HG03159 (cell line): ENCODE data around the gene NUDT14.

ENCODE experiments used
- ATAC-seq: cut with Tn5 transposase; IDR thresholded peaks from one replicate; pipeline ENCODE4 v1.9.1; 2021; ENCODE audit warnings: mild to moderate bottlenecking, moderate library complexity; ENCODE audit not compliant: unreplicated experiment

Gene NUDT14

DNA sequence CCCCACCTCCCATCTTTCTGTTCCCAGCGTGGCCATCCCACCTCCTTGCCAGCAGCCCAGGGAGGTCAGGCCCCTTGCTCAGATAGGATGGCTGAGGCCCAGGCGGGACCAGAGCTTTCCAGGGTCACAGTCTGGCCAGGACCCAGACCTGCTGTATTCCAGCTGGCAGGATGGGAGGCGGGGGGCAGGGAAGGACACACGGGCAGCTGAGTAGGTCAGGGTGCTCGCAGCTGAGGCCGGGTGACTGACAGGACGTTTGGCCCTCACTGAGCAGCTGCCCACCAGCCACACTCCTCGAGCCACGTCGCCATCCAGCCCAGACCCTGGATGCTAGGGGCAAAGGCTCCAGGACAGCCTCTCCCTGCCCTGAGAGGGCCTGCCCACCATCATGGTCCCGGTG, 4.0 kb downstream of the NUDT14 start:
- ATAC-seq: no peak

DNA sequence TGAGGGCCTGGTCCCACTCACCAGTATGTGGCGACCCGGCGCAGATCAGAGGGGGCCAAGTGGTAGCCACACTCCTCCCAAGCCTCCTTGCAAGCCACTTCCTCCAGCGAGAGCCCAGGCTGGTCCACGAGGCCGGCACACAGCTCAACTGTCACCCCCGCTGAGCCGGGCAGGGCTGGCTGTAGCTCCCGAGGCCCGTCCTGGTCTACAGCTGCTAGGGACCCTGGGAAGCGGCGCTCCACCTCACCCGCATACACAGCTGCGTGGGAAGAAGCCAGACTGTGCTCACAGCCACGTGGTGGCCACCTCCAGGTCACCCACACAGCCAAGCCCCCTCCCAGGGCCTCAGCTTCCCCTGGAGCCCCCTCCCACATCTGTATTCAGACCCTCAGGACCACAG, 4.6 kb downstream of the NUDT14 start:
- no peak for ATAC-seq

DNA sequence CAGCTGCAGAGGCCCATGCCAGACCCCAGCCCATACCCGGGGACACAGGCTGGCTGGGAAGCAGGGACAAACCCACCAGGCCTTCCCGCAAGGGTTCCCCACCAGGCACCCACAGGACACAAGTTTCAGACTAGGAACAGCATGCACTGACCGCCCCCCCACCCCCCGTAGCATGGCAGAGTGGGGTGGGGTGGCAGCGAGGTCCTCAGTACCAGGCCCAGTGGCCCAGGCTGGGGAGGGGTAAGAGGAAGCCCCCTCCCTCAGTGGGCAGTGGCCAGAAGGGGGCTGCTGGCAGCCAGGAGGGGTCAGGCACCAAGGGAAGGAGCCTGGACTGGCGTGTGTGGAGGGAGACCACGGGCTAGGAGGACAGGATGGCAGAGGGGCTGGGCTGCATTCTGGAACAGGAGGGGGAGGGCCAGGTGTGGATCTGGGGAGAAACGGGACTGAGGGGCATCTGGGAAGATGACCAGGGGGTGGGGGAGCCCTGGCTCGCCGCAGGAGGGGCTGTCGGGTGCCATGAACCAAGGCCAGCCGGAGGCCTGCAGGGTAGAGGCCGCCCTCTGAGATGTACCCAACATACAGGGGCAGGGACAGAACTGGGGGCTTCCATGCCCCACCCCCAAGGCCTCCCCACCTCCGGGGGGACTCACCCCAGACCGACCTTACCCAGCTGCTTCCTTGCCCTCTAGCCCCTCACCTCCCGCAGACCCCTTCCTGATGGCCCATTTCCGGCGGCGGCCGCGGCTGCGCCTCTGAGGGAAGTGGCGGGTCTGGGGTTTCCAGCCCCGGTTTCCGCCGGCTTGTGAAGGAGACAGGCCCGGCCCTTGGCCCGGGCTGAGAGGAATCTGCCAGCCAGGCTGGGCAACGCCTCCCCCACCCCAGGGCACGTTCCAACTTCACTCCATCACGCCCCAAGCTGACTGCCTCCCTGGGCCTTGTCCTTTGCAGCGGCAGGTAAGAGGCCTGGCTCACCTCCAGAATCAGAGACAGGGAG, 6.9 kb downstream of the NUDT14 start:
- ATAC-seq: no peak

DNA sequence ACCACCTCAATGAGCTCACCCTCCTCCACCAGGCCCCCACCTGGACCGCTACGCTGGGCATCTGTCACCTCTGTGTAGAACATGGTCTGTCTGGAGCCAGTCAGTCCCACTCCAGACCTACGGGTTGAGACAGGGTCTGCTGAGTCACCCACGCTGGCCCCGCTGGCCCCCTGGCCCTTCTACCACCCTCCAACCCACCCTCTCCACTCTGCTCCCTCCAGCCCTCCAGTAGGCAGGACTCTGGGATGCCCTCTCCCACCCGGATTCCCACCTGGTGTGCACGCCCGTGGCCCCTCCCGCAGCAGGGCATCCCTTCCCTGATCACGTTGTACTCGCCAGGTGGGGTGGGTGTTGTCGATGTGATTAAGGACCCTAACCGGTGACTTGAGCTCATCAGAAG, 8.0 kb downstream of the NUDT14 start:
- no peak for ATAC-seq

DNA sequence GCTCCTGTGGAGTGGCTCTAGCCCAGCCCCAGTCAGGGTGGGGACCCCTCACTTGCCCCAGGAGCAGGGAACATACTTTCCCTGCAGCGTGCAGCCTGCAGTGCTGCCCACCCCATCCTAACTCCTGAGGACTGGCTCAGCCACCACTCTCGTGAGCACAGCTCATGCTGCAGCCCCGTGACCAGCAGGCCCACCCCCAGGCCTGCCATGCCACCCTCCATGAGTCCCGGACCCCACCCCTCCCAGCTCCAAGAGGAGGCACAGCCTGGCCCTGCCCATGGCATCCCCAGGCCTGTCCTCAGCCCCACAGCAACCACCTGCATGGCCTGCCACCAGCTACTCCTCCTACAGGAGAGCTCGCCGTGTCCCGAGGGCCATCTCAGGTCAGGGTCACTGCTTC, 8.6 kb downstream of the NUDT14 start:
- no peak for ATAC-seq

DNA sequence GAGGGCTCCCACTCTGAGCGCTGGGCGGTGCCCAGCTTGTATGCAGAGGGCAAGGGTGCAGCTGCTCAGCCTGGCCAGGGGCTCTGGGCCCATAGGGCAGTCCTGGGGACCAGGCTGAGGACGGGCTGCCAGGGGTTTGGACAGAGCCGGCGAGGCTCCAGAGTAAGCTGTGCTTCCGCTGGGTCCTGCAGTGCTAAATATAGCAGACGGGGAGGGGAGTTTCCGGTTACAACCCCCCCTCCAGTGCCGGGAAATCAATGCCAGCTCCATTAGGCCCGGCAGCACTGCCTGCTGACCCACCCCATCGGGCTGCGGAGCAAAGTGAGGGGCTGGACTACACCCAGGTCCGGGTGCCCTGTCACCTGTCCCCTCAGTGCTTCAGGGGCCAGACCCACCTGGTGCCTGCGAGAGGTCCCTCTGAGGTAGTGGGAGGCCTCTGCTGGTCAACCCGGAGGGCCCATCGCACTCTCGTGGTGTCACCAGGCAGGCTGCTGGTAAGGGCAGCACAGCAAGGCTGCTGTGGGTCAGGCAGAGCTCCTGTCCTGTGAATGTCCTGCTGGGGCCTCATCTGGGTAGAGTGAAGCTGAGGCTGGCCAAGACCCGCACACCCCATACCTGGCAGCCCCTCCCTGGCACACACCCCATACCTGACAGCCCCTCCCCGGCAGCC, 10.0 kb downstream of the NUDT14 start:
- no peak for ATAC-seq

DNA sequence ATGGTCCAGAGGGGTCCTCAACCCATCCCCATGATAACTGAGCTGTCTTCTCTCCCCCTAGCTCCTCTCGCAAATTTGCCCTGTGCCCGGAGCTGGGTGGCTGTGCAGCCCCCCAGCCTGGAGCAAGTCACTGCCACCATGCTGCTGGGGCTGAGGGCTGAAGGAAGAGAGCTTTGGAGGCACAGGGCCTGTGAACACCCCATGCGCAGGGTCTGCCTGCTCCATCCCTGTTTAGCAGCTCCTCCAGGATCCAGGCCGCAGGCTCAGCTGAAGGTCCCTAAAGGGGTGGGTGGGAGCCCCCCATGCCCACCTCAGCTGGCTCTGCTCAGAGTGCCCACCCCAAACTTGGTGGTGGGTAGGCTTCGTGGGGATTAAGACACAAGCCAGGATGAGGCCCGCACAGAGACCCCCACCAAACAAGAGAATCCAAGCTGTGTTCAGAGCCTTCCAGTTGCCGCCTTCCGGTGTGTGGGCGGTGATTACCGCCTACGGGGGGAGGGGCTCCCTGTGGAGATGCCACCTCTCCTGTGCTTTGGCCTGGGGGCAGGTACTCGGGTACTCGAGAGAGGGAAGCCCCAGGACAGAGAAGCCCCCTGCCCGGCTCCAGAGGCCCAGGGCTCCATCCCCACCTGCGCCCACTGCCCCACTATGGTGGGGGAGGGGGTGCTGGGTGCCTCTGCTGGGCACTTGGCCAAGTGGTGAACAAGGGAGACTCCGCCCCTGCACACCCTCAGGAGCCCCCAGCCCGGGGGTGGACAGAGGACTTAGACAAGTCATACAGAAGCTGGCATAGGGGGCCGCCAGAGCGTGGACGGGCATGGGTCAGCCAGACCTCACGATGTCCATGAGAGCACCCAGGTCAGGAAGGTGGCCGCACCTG, 11.1 kb downstream of the NUDT14 start:
- no peak for ATAC-seq

DNA sequence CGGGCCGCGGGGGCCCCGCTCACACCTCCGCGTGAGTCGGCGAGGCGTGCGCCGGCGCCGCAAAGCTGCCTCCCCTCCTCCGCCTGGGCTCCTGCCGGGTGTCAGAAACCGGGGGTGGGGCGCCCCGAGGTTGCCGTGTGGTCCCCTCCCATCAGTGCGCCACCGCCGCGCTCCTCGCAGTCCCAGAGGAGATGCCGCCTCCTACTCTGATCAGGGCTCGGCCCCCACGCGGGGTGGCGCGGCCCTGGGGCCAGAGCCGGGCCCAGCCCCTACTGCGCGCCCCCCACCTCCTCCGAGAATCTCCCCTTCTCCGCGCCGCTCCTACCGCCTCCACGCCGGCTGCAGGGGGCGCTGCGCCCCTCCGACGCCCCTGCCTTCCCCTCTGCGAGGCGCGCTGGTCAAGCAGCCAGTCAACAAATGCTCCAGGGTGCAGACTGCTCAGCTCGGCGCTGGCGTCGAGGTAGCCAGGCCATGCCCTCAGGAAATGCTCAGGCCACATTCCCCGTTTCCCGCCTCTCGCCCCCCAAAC, 12.1 kb downstream of the NUDT14 start:
- ATAC-seq: no peak

DNA sequence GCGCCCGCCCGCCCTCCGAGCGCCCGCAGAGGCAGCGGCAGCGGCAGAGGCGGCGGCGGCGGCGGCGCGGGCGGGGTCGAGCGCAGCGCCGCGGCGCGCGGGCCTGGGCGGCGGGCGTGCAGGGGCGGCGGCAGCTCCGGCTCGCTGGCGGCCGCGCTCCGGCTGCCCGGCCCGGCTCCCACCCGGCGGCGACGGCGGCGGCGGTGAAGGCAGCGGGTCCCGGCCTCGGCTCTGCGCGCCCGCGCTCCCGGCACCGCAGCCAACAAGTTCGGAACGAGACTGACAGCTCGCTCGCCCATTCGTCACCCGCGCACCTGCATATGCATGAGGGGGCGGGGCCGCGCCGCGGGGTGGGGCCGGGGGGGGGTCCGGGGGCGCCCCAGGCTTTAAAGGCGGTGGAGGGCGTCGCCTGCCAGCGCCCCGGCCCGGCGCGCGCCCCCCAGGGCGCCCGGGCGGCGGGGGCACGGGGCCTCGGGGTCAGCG, 12.6 kb downstream of the NUDT14 start, which contains the start of gene JAG2:
JAG2 (minus strand) TSS at position 281 of the 483 bp plus-strand sequence. CDS start 356 bp downstream, outside the sequence.
- ATAC-seq: no peak

DNA sequence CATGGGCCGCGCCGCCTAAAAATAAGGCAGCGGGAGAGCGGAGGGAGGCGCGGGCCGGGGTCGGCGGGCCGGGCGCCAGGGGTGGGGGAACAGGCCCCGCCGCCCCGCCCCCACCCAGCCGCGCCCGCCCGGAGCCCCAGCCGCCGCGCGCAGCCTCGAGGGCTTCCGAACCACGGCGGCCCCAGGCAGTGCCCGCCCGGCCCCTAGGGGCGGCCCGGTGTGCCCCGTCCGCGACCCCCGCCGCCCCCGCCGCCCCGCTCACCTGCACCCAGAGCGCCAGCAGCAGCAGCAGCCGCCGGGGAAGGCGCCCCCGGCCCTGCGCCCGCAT, 13.1 kb downstream of the NUDT14 start:
- no peak for ATAC-seq

DNA sequence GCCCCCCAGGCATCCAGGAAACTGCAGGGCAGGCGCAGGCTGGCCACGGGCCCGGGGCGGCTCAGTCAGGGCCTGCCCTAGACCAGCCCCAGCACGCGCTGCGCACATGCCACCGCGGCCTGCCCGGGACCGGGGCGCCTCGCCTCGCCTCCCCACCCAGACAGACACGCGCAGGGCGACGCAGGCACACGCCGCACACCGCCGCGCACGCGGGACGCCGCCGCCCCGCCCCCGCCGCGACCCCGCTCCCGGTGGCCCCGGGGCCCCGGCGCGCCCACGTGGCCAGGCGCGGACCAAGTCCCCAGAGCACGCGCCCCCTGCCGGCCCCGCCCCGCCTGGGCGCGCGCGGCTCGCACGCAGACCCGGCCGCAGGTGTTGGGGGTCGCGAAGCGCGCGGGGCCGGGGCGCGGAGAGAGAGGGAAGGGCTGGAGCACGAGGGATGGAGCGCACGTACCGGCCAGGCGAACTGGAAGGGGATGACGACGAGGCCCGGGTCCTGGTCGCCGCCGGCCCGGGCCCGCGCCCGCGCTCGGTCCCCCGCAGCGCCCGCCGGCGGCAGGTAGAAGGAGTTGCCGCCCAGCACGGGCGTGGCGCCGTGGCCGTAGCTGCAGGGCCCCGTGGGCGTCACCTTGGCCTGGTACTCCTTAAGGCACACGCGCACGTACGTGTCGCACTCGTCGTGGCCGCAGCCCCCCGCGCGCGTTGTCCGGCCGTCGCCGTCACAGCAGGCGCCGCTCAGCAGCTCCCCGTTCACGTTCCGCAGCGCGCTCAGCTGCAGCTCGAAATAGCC, 13.6 kb downstream of the NUDT14 start:
- ATAC-seq: no peak

DNA sequence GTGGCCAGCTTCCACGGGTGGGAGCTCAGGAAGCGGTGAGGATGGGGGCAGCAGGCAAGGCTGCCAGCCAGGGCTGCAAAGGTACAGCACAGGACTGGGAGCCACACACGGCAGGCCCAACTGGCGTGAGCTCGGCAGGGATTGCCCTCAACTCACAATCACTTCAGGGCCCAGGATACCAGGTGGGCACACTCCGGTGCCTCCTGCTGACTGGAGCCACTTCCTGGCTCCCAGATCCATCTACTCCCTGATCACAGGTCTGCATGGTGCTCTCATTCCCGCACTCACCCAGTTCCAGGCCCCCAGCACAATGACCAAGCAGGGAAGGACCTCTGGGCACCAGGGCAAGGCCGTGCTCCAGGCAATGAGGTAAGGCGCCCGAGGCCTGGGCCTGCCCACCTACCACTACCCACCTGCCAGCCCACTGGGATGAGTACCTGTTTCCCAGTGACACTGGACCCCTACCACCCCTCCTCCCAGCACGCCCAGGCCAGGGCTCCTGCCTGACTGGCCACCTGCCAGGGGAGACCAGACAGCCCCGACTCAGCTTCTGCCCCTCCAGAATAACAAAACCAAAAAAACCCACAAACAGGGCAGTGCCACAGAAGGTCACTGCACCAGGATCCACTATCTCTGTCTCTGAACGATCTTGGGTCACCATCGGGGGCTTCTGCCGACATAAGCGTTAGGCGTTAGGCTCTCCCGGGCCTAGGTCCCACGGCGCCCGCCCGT, 14.4 kb downstream of the NUDT14 start:
- no peak for ATAC-seq

DNA sequence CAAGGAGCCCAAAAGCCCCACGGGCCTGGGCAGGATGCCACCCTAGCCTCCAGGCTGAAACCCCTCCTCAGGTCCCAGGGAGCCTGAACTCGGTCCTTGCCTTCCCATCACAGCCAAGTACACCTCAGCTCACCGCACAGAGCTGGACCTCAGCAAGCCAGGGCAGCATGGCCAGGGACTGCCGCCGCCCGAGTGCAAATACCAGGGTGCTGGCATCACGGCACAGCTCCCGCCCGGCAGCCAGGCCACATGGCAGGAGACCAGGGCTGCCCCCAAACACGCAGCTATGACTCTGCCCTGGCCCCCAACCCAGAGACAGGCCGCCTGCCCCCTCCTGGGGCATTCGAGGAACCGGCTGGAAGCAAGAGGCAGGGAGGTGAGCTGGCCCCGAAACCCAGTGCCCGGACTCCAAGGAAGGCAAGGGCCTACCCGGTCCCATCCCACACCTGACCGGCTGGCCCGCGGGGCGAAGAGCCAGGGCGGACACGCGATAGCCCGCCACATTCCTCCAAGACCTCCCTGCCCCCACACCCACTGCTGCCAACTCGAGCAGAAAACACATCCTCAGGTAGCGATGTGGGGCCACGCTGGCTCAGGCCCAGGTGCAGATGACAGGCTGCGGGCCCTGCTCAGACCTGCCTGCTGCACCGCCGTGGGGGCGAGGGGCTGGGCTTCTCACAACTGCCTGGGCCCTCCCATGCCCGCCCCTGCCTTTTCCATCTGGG, 15.2 kb downstream of the NUDT14 start:
- no peak for ATAC-seq

DNA sequence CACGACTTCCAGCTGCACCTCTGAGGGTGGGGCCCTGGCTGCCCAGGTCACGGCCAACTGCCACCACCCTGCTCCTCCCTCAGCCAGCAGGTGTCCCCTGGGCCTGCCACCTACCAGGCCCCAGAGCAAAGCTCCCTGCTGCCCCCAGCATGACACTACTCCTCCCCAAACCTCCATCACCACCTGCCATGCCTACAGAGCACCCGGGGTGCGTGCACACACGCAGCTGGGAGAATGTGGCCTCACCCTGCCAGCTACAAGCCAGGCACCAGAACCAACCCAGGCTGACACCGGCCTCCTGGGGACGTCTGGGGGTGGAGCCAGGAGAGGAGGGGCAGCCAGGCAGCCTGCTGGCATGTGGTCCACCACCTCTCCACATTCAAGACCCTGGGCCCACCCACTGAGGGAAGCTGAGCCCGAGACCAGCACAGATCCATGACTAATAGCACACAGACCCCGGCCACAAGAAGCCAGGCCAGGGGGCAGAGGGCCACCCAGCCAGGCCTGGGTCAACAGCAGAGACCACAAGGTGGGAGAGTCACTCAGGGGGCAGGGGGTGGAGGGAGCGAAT, 15.9 kb downstream of the NUDT14 start:
- no peak for ATAC-seq

DNA sequence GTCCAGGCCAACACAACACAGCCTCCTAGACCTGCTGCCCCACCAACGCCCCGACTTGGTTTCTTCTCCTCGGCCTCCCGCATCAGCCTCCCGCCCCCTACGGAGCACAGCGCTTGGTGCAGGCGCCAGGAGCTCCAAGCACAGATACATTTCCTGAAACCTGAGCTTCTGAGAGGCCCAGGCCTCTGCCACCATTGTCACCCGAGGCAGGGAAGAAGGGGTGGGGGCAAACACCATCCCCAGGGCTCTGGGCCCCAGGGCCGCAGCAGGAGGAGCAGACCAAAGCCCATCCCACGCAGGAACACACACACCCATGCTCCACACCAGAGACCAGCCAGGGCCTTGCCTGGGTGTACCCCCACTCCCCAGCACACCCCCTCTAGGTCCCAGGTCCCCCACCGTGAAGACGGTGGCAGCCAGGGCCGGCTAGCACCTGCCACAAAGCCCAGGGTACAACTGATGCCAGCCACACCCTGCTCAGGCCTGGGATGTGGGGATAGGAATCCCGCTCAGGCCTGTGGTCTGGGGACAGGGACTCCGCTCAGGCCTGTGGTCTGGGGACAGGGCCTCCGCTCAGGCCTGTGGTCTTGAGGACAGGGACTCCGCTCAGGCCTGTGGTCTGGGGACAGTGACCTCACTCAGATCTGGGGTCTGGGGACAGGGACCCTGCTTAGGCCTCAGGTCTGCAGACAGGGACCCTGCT, 17.9 kb downstream of the NUDT14 start:
- no peak for ATAC-seq

DNA sequence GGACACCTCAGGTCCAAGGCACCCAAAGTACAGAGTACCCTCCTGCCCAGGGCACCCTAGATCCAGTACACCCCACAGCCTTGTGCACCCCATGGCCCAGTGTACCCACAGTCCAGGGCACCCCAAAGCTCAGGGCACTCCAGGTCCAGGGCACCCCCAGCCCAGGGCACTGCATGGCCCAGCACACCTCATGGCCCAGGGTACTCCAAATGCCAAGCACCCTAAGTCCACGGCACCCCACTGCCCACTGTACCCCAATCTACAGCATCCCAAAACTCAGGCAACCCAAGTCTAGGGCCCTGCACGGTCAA, 18.5 kb downstream of the NUDT14 start:
- ATAC-seq: no peak

DNA sequence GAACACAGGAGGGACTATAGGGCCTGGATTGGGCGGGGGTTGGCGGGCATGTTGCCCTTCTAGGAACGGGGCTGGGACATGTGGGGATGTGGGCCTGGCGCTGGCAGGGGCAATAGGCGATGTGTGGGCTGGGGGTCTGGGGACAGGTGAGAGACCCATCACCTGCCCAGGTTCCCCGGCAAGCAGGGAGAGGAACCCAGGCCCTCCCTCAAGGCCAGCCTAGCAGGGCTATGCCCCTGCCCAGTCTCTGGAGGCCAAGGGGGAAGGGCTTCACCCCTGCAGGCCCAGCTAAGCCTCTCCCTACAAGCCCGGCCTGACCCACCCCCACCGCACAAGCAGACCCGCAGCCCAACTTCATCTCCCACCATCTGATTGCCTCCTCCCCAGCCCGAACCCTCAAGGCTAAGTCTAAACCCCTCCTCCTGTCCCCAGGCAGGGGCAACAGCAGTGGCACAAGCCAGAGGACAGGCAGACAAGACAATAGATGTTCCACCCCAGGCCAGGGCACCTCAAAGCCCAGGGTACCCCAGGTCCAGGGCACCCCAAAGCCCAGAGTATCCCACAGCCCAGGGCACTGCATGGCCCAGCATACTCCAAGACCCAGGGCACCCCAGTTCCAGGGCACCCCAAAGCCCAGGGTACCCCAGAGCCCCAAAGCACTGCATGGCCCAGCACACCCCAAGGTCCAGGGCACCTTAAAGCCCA, 19.0 kb downstream of the NUDT14 start:
- ATAC-seq: no peak
